Trophoblast cell (in vitro differentiated cells and primary cell): Measurements from ENCODE around the gene GOLGA5.

ENCODE experiments used
- DNase-seq, 2 donors: peaks; one replicate each; pipeline ENCODE4 v3.0.0-alpha.2; 2016
- H2AFZ ChIP-seq: 2 replicates; pipeline ENCODE4 v1.6.1; 2013; ENCODE audit warnings: low read length, moderate library complexity, mild to moderate bottlenecking; ENCODE audit not compliant: insufficient read depth, poor library complexity
- H2AK5ac ChIP-seq: 2 replicates; pipeline ENCODE4 v1.6.1; 2013; ENCODE audit warnings: mild to moderate bottlenecking, low read length
- H2BK120ac ChIP-seq: 2 replicates; pipeline ENCODE4 v1.6.1; 2013; ENCODE audit warnings: low read length, mild to moderate bottlenecking, moderate library complexity; ENCODE audit not compliant: insufficient read depth, poor library complexity
- H2BK12ac ChIP-seq: 2 replicates; pipeline ENCODE4 v1.6.1; 2013; ENCODE audit warnings: mild to moderate bottlenecking, low read length, moderate library complexity
- H2BK5ac ChIP-seq: 2 replicates; pipeline ENCODE4 v1.6.1; 2013; ENCODE audit warnings: low read length, low read depth, moderate library complexity, mild to moderate bottlenecking; ENCODE audit not compliant: poor library complexity
- H3K14ac ChIP-seq: 2 replicates; pipeline ENCODE4 v1.6.1; 2013; ENCODE audit warnings: mild to moderate bottlenecking, low read length
- H3K18ac ChIP-seq: 2 replicates; pipeline ENCODE4 v1.6.1; 2013; ENCODE audit warnings: mild to moderate bottlenecking, low read length
- H3K23ac ChIP-seq: 2 replicates; pipeline ENCODE4 v1.6.1; 2013; ENCODE audit warnings: low read length
- H3K27ac ChIP-seq: 2 replicates; pipeline ENCODE4 v1.5.1; 2013; ENCODE audit warnings: low read depth, mild to moderate bottlenecking, inconsistent platforms, low read length, moderate library complexity
- H3K27me3 ChIP-seq: 2 replicates; pipeline ENCODE4 v1.6.1; 2013; ENCODE audit warnings: inconsistent platforms, mild to moderate bottlenecking, low read length, moderate library complexity; ENCODE audit not compliant: insufficient read depth
- H3K36me3 ChIP-seq, 2 experiments: 1 replicate in 1 of 2; 2 replicates in 1 of 2; pipeline ENCODE4 v1.6.1; 2013; ENCODE audit warnings: low read length in 2 of 2, mild to moderate bottlenecking in 2 of 2, moderate library complexity in 1 of 2; ENCODE audit not compliant: insufficient read depth in 2 of 2, control insufficient read depth in 1 of 2
- H3K4ac ChIP-seq: 2 replicates; pipeline ENCODE4 v1.6.1; 2013; ENCODE audit warnings: low read depth, mild to moderate bottlenecking, low read length, moderate library complexity
- H3K4me1 ChIP-seq, 2 experiments: 1 replicate in 1 of 2; 2 replicates in 1 of 2; pipeline ENCODE4 v1.6.1; 2013; ENCODE audit warnings: low read length in 2 of 2, mild to moderate bottlenecking in 2 of 2, moderate library complexity in 1 of 2; ENCODE audit not compliant: insufficient read depth in 2 of 2, control insufficient read depth in 1 of 2
- H3K4me2 ChIP-seq: 2 replicates; pipeline ENCODE4 v1.6.1; 2013; ENCODE audit warnings: inconsistent platforms, mild to moderate bottlenecking, low read length, moderate library complexity
- H3K4me3 ChIP-seq: 2 replicates; pipeline ENCODE4 v1.5.1; 2013; ENCODE audit warnings: mild to moderate bottlenecking, low read depth, low read length, inconsistent platforms
- H3K79me1 ChIP-seq: one replicate; pipeline ENCODE4 v1.6.1; 2013; ENCODE audit warnings: low read length
- H3K79me2 ChIP-seq: 2 replicates; pipeline ENCODE4 v1.6.1; 2013; ENCODE audit warnings: low read length, mild to moderate bottlenecking; ENCODE audit not compliant: control insufficient read depth, insufficient read depth, poor library complexity
- H3K9ac ChIP-seq: 2 replicates; pipeline ENCODE4 v1.6.1; 2013; ENCODE audit warnings: mild to moderate bottlenecking, low read length
- H3K9me3 ChIP-seq: 2 replicates; pipeline ENCODE4 v1.6.1; 2013; ENCODE audit warnings: low read depth, mild to moderate bottlenecking, control low read depth, inconsistent platforms, low read length; ENCODE audit not compliant: insufficient read depth
- H4K12ac ChIP-seq: 2 replicates; pipeline ENCODE4 v1.6.1; 2013; ENCODE audit warnings: low read depth, mild to moderate bottlenecking, low read length, moderate library complexity
- H4K8ac ChIP-seq: 2 replicates; pipeline ENCODE4 v1.6.1; 2013; ENCODE audit warnings: low read depth, mild to moderate bottlenecking, low read length, moderate library complexity
- H4K91ac ChIP-seq: one replicate; pipeline ENCODE4 v1.6.1; 2013; ENCODE audit warnings: low read depth, mild to moderate bottlenecking, low read length, moderate library complexity
- WGBS: extraction: QIAGEN DNeasy Blood & Tissue Kit; methylation state at CpG from one replicate; pipeline ENCODE4 v1.1.7; 2013; ENCODE audit warnings: missing lambda C conversion rate; ENCODE audit not compliant: insufficient read length, insufficient coverage; ENCODE audit errors: extremely low coverage; 5-methylcytosine and 5-hydroxymethylcytosine counted together

Gene GOLGA5

DNA sequence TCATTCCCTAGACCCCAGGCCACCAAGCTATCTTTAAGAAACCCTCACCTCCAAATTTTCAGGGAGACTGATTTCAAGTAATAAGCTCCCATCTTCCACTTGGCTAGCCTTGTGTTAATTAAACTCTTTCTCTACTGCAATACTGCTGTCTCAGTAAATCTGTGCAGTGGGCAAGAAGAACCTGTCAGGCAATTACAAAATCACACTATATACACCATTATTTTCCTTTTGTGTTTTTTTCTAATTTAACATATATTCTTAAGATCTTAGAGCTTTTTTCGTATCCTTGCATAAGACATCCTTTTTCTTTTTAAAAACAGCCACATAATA is 7.7 kb upstream of the GOLGA5 start:
- no peak overlapping the region for H3K4me2 ChIP-seq
- peak overlapping the region; percentile 79 for H3K27ac ChIP-seq
- no peaks in the 10 kb centered on the region for H3K36me3 ChIP-seq
- H3K79me1 ChIP-seq = peaks cover 2% of the 10 kb centered on the region
- no peak for DNase-seq
- H3K27me3 ChIP-seq = no peaks in the 10 kb centered on the region
- H4K12ac ChIP-seq = no peak overlapping the region
- H3K9ac ChIP-seq = no peak overlapping the region
- no peak overlapping the region for H2BK5ac ChIP-seq
- no peak overlapping the region for H4K8ac ChIP-seq
- peak overlapping the region; percentile 75 for H4K91ac ChIP-seq
- H3K79me2 ChIP-seq = no peaks in the 10 kb centered on the region
- H2BK120ac ChIP-seq = no peak overlapping the region
- H3K18ac ChIP-seq = no peak overlapping the region
- no peak overlapping the region for H3K14ac ChIP-seq
- no CpG with 5 or more reads among the region's 1 CpG for WGBS
- H3K4ac ChIP-seq = no peak overlapping the region
- H3K9me3 ChIP-seq = peaks cover 6% of the 10 kb centered on the region
- H3K23ac ChIP-seq = no peak overlapping the region
- no peak overlapping the region for H2AK5ac ChIP-seq
- H2BK12ac ChIP-seq = no peak overlapping the region
- no peak overlapping the region for H2AFZ ChIP-seq
- no peak overlapping the region for H3K4me3 ChIP-seq
- peaks cover 4% of the 10 kb centered on the region in 2 experiments for H3K4me1 ChIP-seq

DNA sequence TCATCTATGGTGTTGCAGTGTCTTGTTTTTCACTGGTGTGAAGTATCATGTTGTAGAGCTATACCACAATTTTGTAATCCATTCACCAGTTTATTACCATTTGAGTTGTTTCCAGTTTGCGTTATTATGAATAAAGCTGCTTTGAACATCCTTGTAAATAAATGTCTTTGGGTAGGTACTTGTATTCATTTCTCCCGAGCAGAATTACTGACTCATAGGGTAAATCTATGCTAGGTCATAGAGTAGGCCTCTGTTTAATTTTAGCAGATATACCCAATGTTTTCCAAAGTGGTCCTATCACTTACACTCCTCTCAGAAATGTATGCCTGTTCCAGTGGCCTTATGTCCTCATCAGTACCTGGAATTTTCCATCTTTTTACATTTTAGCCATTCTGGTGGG is 6.6 kb upstream of the GOLGA5 start:
- H3K27ac ChIP-seq = no peak overlapping the region
- H3K79me2 ChIP-seq = no peaks in the 10 kb centered on the region
- DNase-seq = no peak
- no peak overlapping the region for H2BK12ac ChIP-seq
- no peak overlapping the region for H4K91ac ChIP-seq
- H2AFZ ChIP-seq = no peak overlapping the region
- no peak overlapping the region for H3K18ac ChIP-seq
- H4K8ac ChIP-seq = no peak overlapping the region
- H3K9ac ChIP-seq = no peak overlapping the region
- H3K4me2 ChIP-seq = no peak overlapping the region
- H3K4me3 ChIP-seq = no peak overlapping the region
- no peak overlapping the region for H3K14ac ChIP-seq
- no peak overlapping the region for H3K23ac ChIP-seq
- no peak overlapping the region for H2AK5ac ChIP-seq
- H3K36me3 ChIP-seq = no peaks in the 10 kb centered on the region
- no peaks in the 10 kb centered on the region for H3K27me3 ChIP-seq
- H2BK5ac ChIP-seq = no peak overlapping the region
- H2BK120ac ChIP-seq = no peak overlapping the region
- H3K9me3 ChIP-seq = peaks cover 6% of the 10 kb centered on the region
- H4K12ac ChIP-seq = no peak overlapping the region
- peaks cover 4% of the 10 kb centered on the region in 2 experiments for H3K4me1 ChIP-seq
- no peak overlapping the region for H3K4ac ChIP-seq
- H3K79me1 ChIP-seq = peaks cover 2% of the 10 kb centered on the region
- no CpG with 5 or more reads among the region's 2 CpGs for WGBS

DNA sequence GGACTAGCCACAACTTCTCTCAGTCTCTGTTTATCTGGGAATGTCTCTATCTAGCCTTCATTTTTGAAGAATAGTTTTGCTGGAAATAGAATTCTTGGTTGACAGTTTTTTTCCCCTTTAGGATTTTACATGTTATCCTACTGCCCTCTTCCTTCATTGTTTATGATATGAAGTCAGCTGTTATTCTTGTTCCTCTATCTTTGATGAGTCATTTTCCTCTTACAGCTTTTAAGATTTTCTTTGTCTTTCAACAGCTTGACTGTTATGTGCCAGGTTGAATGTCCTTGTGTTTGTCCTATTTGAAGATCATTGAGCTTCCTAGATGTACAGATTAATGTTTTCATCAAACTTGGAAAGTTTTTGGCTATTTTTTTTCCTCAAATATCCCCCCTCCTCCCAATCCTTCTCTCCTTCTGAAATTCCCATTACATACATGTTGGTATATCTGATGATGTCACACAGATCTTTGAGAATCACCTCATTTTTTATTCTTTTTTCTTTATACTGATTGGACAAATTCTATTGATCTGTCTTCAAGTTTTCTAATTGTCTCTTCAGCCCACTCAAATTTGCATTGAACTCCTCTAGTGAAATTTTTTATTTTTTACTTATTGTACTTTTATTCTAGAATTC is 4.5 kb upstream of the GOLGA5 start:
- no peak overlapping the region for H3K27ac ChIP-seq
- no peak overlapping the region for H3K14ac ChIP-seq
- H2AFZ ChIP-seq = no peak overlapping the region
- no peak overlapping the region for H3K23ac ChIP-seq
- H3K9me3 ChIP-seq = peaks cover 6% of the 10 kb centered on the region
- H3K79me1 ChIP-seq = peaks cover 10% of the 10 kb centered on the region
- peaks cover 4% of the 10 kb centered on the region in 2 experiments for H3K4me1 ChIP-seq
- H4K8ac ChIP-seq = no peak overlapping the region
- H4K12ac ChIP-seq = no peak overlapping the region
- no peak overlapping the region for H2BK5ac ChIP-seq
- no peak overlapping the region for H3K4me3 ChIP-seq
- H2BK120ac ChIP-seq = no peak overlapping the region
- no peak overlapping the region for H2AK5ac ChIP-seq
- no peak overlapping the region for H3K18ac ChIP-seq
- no peak overlapping the region for H3K4me2 ChIP-seq
- peaks cover 4% of the 10 kb centered on the region for H3K79me2 ChIP-seq
- H3K27me3 ChIP-seq = no peaks in the 10 kb centered on the region
- no peak overlapping the region for H4K91ac ChIP-seq
- no peak overlapping the region for H3K9ac ChIP-seq
- no peaks in the 10 kb centered on the region for H3K36me3 ChIP-seq
- H3K4ac ChIP-seq = no peak overlapping the region
- DNase-seq = peak in 1 of 2 donors; percentile 4
- H2BK12ac ChIP-seq = no peak overlapping the region

DNA sequence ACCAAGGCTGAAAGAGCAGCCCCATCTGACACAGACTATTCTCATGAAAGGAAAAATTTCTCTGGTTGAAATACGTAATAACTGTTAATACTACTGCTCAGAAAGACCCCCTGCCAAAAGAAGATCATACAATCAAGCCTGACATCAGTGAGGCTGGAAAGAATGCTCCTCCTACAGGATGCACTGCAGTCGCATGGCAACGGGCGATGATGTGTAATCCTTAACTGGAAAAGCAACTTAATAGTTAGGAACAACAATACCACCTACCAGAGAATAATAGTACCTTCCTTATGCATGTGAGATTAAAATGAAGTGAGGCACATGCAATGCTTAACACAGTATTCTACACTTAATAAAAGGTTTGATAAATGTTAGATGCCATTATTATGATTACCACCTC is 1.2 kb upstream of the GOLGA5 start:
- H3K18ac ChIP-seq = no peak overlapping the region
- no peak overlapping the region for H3K9ac ChIP-seq
- H3K4me1 ChIP-seq = no peaks in the 10 kb centered on the region
- H3K4me2 ChIP-seq = no peak overlapping the region
- no peak overlapping the region for H3K4ac ChIP-seq
- H3K27ac ChIP-seq = peak overlapping the region; percentile 83
- WGBS = no CpG with 5 or more reads among the region's 4 CpGs
- no peak overlapping the region for H4K91ac ChIP-seq
- H2BK5ac ChIP-seq = no peak overlapping the region
- no peak overlapping the region for H2AK5ac ChIP-seq
- H2BK120ac ChIP-seq = no peak overlapping the region
- H2BK12ac ChIP-seq = no peak overlapping the region
- peaks cover 0 to 5% of the 10 kb centered on the region in 2 experiments for H3K36me3 ChIP-seq
- H2AFZ ChIP-seq = no peak overlapping the region
- peaks cover 7% of the 10 kb centered on the region for H3K79me2 ChIP-seq
- H3K14ac ChIP-seq = no peak overlapping the region
- H3K27me3 ChIP-seq = no peaks in the 10 kb centered on the region
- H4K8ac ChIP-seq = no peak overlapping the region
- H3K23ac ChIP-seq = no peak overlapping the region
- no peak overlapping the region for H4K12ac ChIP-seq
- no peaks in the 10 kb centered on the region for H3K9me3 ChIP-seq
- H3K4me3 ChIP-seq = no peak overlapping the region
- DNase-seq = peak; percentile 46 to 68
- H3K79me1 ChIP-seq = peaks cover 10% of the 10 kb centered on the region
